ENCODE measurements around the gene CEMIP.

Gene CEMIP, protein sequence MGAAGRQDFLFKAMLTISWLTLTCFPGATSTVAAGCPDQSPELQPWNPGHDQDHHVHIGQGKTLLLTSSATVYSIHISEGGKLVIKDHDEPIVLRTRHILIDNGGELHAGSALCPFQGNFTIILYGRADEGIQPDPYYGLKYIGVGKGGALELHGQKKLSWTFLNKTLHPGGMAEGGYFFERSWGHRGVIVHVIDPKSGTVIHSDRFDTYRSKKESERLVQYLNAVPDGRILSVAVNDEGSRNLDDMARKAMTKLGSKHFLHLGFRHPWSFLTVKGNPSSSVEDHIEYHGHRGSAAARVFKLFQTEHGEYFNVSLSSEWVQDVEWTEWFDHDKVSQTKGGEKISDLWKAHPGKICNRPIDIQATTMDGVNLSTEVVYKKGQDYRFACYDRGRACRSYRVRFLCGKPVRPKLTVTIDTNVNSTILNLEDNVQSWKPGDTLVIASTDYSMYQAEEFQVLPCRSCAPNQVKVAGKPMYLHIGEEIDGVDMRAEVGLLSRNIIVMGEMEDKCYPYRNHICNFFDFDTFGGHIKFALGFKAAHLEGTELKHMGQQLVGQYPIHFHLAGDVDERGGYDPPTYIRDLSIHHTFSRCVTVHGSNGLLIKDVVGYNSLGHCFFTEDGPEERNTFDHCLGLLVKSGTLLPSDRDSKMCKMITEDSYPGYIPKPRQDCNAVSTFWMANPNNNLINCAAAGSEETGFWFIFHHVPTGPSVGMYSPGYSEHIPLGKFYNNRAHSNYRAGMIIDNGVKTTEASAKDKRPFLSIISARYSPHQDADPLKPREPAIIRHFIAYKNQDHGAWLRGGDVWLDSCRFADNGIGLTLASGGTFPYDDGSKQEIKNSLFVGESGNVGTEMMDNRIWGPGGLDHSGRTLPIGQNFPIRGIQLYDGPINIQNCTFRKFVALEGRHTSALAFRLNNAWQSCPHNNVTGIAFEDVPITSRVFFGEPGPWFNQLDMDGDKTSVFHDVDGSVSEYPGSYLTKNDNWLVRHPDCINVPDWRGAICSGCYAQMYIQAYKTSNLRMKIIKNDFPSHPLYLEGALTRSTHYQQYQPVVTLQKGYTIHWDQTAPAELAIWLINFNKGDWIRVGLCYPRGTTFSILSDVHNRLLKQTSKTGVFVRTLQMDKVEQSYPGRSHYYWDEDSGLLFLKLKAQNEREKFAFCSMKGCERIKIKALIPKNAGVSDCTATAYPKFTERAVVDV (N-terminal part only)

GRCh38 chr15:80778964-80779657 is at the start of gene CEMIP:
TSS of gene CEMIP (plus strand) at chr15:80779370. CDS start at chr15:80873880, 94,510 bp downstream.
- peak in 3 of 4 experiments; percentile 16 to 64 (median 36) for DNase-seq (ENCODE audit: low read depth in 4 of 4, low spot score in 1 of 4)

DNA sequence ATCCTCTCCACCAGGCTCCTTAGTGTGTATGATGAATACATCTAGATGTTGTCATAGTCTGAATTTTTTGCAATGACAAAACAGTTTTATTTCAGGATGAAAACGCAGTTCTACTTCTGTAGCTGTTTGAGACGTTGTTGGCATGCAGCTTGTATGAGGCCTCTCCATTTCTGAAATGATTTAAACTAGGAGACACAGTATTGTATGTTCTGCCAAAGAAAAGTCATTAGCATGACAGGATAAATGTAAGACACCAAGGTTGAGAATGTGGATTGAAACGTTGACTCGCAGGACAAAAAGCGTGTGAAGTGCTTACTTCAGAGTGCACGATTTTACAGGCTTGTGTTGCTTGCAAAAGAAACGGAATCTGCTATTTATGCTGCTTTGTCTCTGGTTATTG is 48.8 kb upstream of the CEMIP start:
- no peak for DNase-seq (ENCODE audit: low read depth in 4 of 4, low spot score in 1 of 4)

- no peak for DNase-seq (ENCODE audit: low read depth in 4 of 4, low spot score in 1 of 4)
Measured at GRCh38 chr15:80730926-80731325, 48.2 kb upstream of the CEMIP start.

GRCh38 chr15:80732167-80732566 is 47.0 kb upstream of the CEMIP start:
- DNase-seq (ENCODE audit: low read depth in 4 of 4, low spot score in 1 of 4), result no peak

DNA sequence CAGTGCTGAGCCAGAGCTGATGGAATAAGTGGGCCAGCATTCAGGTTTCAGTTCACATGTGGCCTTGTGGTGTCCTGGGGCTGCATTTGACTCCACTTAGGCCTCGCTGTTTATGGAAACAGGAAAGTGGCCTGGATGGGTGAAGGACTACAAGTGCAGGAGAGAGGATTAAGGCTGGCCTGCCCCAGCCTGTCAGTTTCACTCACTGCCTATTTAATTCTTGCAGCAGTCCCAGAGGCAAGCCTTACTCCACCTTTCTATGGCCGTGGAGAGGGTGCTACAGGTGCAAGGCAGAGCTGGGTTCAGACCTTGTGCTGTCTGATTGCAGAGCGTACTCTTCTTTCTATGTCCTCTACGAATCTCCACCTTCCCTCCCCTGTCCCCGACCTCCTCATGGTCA is 46.4 kb upstream of the CEMIP start:
- no peak for DNase-seq (ENCODE audit: low read depth in 4 of 4, low spot score in 1 of 4)

- DNase-seq (ENCODE audit: low read depth in 4 of 4, low spot score in 1 of 4), result no peak
Measured at GRCh38 chr15:80733460-80733859, 45.7 kb upstream of the CEMIP start.

- no peak for DNase-seq (ENCODE audit: low read depth in 4 of 4, low spot score in 1 of 4)
Measured at GRCh38 chr15:80735344-80735743, 43.8 kb upstream of the CEMIP start.

GRCh38 chr15:80736560-80736959 is 42.6 kb upstream of the CEMIP start:
- no peak for DNase-seq (ENCODE audit: low read depth in 4 of 4, low spot score in 1 of 4)

DNA sequence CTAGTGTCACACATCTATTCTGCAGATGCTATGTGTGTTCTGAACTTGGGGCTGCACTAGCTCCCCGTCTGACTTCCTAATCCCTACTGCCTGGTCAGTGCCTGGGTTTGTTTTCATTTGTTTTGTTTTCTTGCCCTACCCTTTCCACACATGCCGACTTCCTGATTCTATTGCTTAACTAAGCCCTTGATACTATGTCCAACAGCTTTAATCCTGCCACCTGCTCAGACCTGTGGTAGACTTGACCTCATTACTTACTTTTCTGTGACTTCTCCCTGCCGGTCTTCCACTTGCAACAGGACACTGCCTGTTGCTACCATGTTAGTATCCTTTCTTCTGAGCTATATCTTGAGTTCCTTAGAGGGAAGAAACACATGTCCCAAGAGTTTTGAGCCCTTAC is 39.3 kb upstream of the CEMIP start:
- DNase-seq (ENCODE audit: low read depth in 4 of 4, low spot score in 1 of 4), result no peak

- no peak for DNase-seq (ENCODE audit: low read depth in 4 of 4, low spot score in 1 of 4)
Measured at GRCh38 chr15:80742081-80742480, 37.1 kb upstream of the CEMIP start.

GRCh38 chr15:80743189-80743833 is 35.9 kb upstream of the CEMIP start:
- DNase-seq (ENCODE audit: low read depth in 4 of 4, low spot score in 1 of 4), result no peak

DNA sequence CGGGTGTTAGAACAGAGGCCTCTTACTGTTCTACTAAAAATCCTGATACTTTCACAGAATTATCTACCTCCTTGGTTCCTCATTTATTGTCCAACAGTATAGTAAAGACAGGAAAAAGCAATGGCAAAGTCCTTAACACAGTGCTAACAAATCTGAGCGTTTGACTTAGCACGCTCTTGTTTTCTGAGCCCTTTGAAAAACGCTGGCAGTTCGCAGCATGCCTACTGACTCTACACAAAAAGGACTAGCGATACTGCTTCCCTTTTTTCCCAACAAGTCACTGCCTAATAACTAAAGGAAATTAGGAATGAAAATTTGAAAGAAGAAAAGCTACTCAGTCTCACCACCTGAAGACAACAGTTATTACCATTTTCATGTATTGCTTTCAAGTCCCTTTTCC is 34.8 kb upstream of the CEMIP start:
- DNase-seq (ENCODE audit: low read depth in 4 of 4, low spot score in 1 of 4), result no peak

GRCh38 chr15:80744826-80745225 is 34.3 kb upstream of the CEMIP start:
- DNase-seq (ENCODE audit: low read depth in 4 of 4, low spot score in 1 of 4), result no peak

- no peak for DNase-seq (ENCODE audit: low read depth in 4 of 4, low spot score in 1 of 4)
Measured at GRCh38 chr15:80745888-80746287, 33.3 kb upstream of the CEMIP start.

GRCh38 chr15:80747317-80748053 is 31.7 kb upstream of the CEMIP start:
- no peak for DNase-seq (ENCODE audit: low read depth in 4 of 4, low spot score in 1 of 4)

- no peak for DNase-seq (ENCODE audit: low read depth in 4 of 4, low spot score in 1 of 4)
Measured at GRCh38 chr15:80749589-80749988, 29.6 kb upstream of the CEMIP start.

DNA sequence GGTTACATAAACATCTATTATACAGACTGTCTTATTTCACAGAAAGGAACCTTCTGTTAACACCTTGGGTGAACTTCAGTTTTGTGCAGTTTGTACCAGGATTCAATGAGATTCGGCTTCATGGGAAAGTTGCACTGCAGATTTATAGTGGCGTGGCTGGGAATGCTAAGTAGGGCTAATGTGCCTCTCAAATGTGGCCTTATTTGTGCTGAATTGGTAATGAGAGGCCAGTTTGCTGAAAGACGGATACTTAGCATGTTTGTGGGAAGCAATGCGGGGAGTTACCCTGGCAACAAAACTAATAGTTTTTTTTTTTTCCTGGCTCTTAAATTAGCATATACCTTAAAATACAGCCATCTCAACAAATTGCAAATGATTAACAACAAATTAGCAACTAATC is 28.6 kb upstream of the CEMIP start:
- no peak for DNase-seq (ENCODE audit: low read depth in 4 of 4, low spot score in 1 of 4)

- no peak for DNase-seq (ENCODE audit: low read depth in 4 of 4, low spot score in 1 of 4)
Measured at GRCh38 chr15:80752204-80752603, 27.0 kb upstream of the CEMIP start.

GRCh38 chr15:80753161-80753560 is 26.0 kb upstream of the CEMIP start:
- no peak for DNase-seq (ENCODE audit: low read depth in 4 of 4, low spot score in 1 of 4)

GRCh38 chr15:80754014-80754413 is 25.2 kb upstream of the CEMIP start:
- DNase-seq (ENCODE audit: low read depth in 4 of 4, low spot score in 1 of 4), result no peak

Measured in stimulated activated CD4-positive, alpha-beta T cell treated with anti-CD3 and anti-CD28 coated beads, Interleukin-1b, Interleukin-23, amount 100 ng/mL, for 24 hours (primary cell).